GM10847 (cell line): Measurements from ENCODE around the gene FIBCD1.

Source experiments
- POLR2A ChIP-seq: IDR thresholded peaks from 2 replicates; pipeline ENCODE4 v1.6.1; 2011; ENCODE audit not compliant: insufficient read length; ENCODE audit errors: extremely low read depth

Gene FIBCD1

DNA sequence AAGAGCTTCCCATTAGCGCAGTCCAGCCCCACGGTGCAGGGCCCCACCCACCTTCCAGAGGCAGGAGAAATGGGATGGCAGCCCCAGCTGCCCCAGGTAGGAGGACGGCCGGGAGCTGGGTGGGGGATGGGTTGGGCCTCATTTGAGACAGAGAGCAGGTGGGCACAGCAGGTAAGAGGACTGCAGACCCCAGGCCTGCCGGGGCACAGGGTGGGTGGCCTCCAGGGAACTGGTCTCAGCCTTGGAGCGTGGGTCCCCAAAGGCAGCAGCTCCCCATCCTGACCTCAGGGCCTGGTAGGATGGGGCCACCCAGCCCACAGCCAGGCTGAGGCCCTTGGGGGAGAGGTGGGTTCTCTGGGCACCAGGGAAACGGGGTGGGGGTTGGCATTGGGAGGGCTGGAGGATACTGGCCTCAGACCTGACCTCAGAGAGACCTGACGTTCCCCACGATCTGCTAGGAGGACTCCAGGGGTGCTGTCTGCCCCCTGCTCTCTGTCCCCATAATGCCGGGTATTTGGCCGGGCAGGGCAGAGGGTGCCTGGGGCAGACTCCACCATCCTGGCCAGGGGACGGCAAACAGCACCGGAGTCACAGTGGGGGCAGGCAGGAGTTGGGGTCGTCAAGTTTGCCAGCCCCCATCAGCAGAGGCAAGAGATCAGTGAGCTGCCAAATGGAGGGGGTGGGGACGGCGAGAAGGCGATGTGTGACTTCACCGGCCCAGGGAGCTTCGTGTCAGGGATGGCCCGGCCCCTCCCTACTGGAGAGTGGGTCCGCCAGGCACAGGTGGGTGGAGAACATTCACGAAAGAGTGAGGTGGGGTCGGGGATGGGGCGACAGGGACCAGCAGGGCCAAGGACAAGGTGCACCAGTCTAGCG lies 35.6 kb downstream of the FIBCD1 start:
- TF ChIP-seq POLR2A = no peak

- TF ChIP-seq POLR2A = no peak
Observed at GRCh38 chr9:130902204-130903185, 36.6 kb downstream of the FIBCD1 start.

GRCh38 chr9:130901498-130902203 lies 37.4 kb downstream of the FIBCD1 start:
- TF ChIP-seq POLR2A = no peak

DNA sequence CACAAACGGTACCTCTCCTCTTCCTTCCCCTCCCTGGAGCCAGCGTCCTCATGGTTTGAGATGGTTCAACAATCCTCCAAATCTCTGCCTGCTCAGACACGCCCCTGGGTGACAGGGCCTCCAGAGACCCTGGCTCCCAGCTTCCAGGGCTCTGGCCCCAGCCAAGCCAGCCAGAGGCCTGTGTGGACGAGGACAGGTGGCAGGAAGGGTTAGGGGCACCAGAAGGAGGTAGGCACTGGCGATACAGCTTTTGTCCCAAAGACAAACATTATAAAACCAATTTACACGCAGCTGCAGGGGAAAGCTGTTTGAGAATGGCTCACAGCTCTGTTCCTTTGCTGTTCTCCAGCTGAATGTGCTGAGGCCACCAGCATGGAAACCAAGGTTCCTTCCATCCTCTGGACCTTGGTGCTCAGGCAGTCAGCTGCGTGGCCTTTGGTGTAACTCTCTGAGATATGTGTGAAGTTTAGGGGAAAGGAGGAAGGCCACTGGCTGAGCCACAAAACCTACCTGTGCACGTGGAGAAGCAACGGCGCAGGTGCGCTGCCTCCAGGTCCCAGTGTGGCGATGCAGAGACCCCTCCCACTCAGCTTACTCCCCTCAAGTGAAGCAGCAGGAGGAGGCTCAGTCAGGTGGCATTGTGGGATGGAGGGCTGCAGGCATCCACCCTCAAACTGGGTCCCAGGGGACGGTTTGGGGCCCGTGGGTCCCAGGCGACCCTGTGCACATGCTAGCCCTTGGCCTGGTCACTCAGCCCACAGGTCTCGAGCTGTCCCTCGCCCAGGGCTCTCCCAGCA lies 38.1 kb downstream of the FIBCD1 start:
- TF ChIP-seq POLR2A = no peak

DNA sequence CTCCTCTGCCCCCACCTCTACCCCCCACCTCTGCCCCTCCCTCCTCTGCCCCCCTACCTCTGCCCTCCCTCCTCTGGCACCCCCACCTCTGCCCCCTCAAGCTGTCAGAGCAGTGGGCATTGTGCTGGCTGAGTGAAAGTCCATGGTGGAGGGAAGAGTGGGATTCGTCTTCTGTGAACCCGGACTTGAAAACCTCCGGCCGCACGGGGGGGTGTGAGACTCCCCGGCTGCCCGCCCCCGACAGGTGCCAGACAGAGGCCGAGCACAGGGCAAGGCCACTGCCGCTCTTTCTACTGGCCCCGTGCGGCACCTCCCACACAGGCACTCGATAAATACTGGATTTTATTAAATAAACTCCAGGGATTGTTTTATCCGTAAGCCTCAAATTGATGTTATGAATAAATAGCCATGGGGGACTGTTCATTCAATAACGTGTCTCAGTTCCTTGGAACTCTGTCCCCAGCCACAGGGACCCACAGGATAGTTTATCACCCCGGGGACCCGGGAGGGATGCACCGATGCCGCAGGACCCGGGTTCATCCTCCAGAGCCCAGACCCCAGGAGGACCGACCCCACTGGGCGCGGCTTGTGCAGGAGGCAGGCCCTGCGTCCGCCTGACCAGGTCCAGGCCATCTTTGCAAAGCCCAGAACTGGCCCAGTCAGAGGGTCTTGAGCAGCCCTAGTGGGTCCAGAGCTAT lies 39.8 kb downstream of the FIBCD1 start:
- no peak for TF ChIP-seq POLR2A

- no peak for TF ChIP-seq POLR2A
Observed at GRCh38 chr9:130898552-130898852, 40.5 kb downstream of the FIBCD1 start.

DNA sequence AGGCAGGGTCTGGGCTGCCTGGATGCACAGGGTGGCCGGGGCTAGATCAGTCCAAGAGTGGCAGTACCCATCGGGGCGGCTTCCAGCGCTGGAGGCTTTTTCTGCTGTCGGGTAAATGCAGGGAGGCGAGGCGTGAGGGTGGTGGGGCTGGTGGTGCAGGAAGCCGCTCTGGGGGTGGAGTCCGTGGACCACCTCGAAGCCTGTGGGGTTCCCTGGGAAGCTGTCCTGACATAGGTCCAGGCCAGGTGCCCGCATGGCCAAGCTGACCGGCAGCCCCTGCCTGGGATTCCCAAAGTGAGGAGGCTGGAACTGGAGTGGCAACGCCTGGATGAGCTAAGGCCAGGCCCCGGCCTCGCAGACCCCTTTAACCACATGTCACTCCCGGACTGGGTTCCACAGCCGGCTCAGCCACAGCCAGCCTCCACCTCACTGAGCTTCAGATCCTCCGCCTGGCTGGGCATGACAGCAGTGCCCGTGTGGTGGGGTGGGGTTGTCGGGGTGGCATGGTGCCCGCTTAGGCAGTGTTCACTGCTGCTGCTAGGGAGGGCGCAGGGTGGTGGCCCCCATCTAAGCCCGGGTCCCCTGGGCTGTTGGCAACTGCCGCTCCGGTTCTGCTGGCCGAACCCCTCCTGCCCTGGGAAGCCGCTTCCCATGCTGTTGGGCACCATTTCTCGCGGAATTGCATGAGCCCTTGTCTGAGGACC lies 41.0 kb downstream of the FIBCD1 start:
- no peak for TF ChIP-seq POLR2A

GRCh38 chr9:130897105-130897751 lies 41.8 kb downstream of the FIBCD1 start:
- TF ChIP-seq POLR2A = no peak

DNA sequence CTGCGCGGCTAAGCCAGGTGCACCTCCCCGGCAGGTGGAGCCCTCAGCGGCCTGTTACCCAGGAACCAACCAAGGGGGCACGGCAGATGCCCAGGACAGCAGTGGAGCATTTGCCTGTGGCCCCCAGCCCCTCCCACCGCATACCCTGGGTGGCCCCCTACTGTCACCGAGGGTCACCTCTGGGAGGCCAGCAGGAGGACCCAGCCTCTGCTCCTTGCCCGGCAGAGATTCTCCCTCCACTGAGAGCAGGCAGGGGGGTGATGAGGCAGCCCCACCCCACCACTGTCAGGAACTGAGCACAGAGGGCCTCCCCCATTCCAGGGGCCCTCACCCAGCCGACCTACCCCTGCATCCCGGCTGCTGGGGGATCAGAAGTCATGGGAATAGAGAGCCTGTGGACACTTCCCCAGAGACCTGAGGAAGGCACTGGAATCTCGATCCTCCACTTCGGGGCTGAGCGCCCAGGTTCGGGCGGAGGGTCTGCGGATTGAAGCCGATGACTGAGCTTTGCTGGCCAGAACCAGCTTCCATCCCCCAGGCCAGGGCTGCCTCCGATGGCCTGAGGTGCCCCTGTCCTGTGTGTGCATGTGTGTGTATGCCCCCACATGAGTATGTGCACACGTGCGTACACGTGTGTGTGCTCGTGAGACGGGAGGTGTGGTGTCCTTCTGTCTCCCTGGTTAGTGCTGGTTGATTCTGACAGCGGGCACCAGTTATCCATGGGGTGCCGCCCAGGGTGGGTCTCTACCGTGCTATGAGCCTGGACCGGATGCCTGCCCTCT lies 42.6 kb downstream of the FIBCD1 start, which contains the start of gene QRFP:
QRFP (minus strand) TSS at position 580 of the 782 bp plus-strand sequence. CDS start 2,974 bp downstream, outside the sequence.
- no peak for TF ChIP-seq POLR2A

DNA sequence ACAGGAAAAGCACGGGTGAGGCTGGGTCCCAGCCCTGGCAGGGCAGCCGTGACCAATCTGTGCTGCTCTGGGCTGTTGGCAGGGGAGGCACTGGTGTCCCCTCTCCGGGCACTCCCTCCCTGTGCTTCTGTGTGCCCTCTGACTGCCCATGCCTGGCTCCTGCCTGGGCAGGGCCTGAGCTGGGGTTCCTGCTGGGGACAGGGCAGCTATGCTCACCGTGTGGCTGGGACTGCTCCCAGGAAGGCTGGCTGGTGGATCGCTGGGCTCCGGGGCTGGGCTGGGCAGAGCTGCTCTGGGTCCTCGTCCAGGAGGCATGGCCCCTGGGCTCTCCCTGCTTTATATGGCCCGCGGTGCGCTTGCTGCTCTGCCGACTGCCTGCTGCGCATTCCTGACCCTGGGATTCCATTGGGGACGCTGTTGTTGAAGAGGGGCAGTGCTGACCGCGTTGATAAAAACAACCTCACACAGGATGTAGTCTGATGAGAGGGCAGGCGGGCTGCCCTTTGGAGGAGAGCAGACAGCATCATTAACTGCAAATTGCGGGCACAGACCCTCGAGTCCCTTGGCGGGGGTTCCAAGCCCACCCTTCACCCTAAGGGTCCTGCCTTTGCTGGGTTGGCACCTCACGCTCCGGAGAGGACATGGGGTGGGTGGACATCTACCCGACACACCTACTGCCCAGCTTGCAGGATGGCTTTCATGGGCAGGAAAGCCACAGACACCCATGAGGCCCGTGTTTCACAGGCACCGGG lies 43.4 kb downstream of the FIBCD1 start:
- TF ChIP-seq POLR2A = no peak

GRCh38 chr9:130895038-130895437 lies 44.0 kb downstream of the FIBCD1 start:
- TF ChIP-seq POLR2A = no peak
